Thyroid gland (tissue), 4 donors: Measurements from ENCODE around the gene CD5L.

Experiments
- POLR2A ChIP-seq, 2 donors: fragments of 450-650 bp; IDR thresholded peaks; one replicate each; pipeline ENCODE4 v1.6.1; 2017; ENCODE audit warnings: antibody characterized with exemption in 2 of 2, mild to moderate bottlenecking in 2 of 2, moderate library complexity in 1 of 2
- TF ChIP-seq, protein P1 (sequence below), 6 experiments: fragments of 200-600 bp in 3 of 6; fragments of 450-650 bp in 3 of 6; sonication (generic) in 3 of 6; IDR thresholded peaks; one replicate each; pipeline ENCODE4 v1.5.1; 2016 to 2019; ENCODE audit warnings: antibody characterized with exemption in 6 of 6, mild to moderate bottlenecking in 2 of 6, inconsistent platforms in 1 of 6, moderate library complexity in 1 of 6

DNA sequence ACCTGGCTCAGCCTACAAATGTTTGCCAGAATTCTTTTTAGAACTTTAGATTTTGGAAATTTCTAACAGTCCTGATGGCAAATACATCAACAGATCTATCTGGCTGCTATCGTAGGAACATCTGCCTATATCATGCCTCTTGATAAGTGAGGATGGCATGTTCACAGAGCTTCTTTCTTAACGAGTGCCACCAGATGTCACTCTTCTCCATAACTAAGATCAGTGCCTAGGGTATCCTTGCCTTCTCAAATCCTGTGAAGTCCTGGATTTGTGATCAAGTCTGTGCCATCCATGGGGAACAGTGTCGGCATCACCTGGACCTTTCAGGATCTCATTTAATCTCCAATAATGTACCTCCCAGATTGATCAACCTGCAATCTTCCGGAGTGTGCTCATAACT lies 36.5 kb upstream of the CD5L start:
- TF ChIP-seq, protein P1, sequence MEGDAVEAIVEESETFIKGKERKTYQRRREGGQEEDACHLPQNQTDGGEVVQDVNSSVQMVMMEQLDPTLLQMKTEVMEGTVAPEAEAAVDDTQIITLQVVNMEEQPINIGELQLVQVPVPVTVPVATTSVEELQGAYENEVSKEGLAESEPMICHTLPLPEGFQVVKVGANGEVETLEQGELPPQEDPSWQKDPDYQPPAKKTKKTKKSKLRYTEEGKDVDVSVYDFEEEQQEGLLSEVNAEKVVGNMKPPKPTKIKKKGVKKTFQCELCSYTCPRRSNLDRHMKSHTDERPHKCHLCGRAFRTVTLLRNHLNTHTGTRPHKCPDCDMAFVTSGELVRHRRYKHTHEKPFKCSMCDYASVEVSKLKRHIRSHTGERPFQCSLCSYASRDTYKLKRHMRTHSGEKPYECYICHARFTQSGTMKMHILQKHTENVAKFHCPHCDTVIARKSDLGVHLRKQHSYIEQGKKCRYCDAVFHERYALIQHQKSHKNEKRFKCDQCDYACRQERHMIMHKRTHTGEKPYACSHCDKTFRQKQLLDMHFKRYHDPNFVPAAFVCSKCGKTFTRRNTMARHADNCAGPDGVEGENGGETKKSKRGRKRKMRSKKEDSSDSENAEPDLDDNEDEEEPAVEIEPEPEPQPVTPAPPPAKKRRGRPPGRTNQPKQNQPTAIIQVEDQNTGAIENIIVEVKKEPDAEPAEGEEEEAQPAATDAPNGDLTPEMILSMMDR (IDR thresholded peaks at IDR 0.05): no peak
- no peak for TF ChIP-seq POLR2A (IDR thresholded peaks at IDR 0.05)
